Fibroblast of lung (primary cell): ENCODE data around the gene SMC1B. TPM values are rescaled to one million over a fixed set of nuclear protein-coding genes. Genes with fewer than 3 reads are reported as not detected.

ENCODE experiments used
- DNase-seq, 2 donors: peaks; one replicate each; pipeline versions ENCODE4 v3.0.0 to v3.0.0-alpha.2; 2010; ENCODE audit warnings: low read depth in 2 of 2
- H2AFZ ChIP-seq: 2 replicates; pipeline ENCODE4 v1.5.1; 2012; ENCODE audit warnings: low read length, control low read depth, inconsistent platforms
- H3K27ac ChIP-seq: 2 replicates; pipeline ENCODE4 v1.5.1; 2011; ENCODE audit warnings: low read length, control low read depth; ENCODE audit not compliant: insufficient read depth
- H3K27me3 ChIP-seq: 2 replicates; pipeline ENCODE4 v1.5.1; 2011; ENCODE audit warnings: mild to moderate bottlenecking, low read length; ENCODE audit not compliant: control insufficient read depth, insufficient read depth
- H3K36me3 ChIP-seq: 2 replicates; pipeline ENCODE4 v1.5.1; 2011; ENCODE audit warnings: low read length; ENCODE audit not compliant: control insufficient read depth, insufficient read depth
- H3K4me1 ChIP-seq: 2 replicates; pipeline ENCODE4 v1.5.1; 2011; ENCODE audit warnings: low read length; ENCODE audit not compliant: control insufficient read depth, insufficient read depth; ENCODE audit errors: extremely low read depth
- H3K4me2 ChIP-seq: 2 replicates; pipeline ENCODE4 v1.5.1; 2011; ENCODE audit warnings: low read length, control low read depth; ENCODE audit not compliant: insufficient read depth; ENCODE audit errors: extremely low read depth
- H3K4me3 ChIP-seq, 4 experiments: fragments of 200-600 bp in 1 of 4; sonication (generic) in 1 of 4; replicated peaks in 1 of 4; 2 replicates each; pipeline ENCODE4 v1.5.1; 2011 to 2016; ENCODE audit warnings: low read length in 4 of 4, low read depth in 3 of 4, mild to moderate bottlenecking in 3 of 4, control low read depth in 2 of 4, inconsistent platforms in 1 of 4, mixed read lengths in 1 of 4; ENCODE audit not compliant: insufficient read depth in 1 of 4; ENCODE audit errors: control extremely low read depth in 1 of 4
- H3K79me2 ChIP-seq: 2 replicates; pipeline ENCODE4 v1.5.1; 2012; ENCODE audit warnings: mild to moderate bottlenecking, low read length, inconsistent platforms; ENCODE audit not compliant: control insufficient read depth, insufficient read depth
- H3K9ac ChIP-seq: 2 replicates; pipeline ENCODE4 v1.5.1; 2011; ENCODE audit warnings: mild to moderate bottlenecking, low read length, control low read depth; ENCODE audit not compliant: insufficient read depth
- H3K9me3 ChIP-seq: 2 replicates; pipeline ENCODE4 v1.5.1; 2012; ENCODE audit warnings: low read depth, low read length; ENCODE audit not compliant: control insufficient read depth, insufficient read depth
- H4K20me1 ChIP-seq: 2 replicates; pipeline ENCODE4 v1.5.1; 2011; ENCODE audit warnings: low read length; ENCODE audit not compliant: control insufficient read depth, insufficient read depth; ENCODE audit errors: extremely low read depth
- CTCF ChIP-seq, 2 donors: IDR thresholded peaks in 1 of 2; conservative IDR thresholded peaks in 1 of 2; 1 replicate in 1 of 2; 2 replicates in 1 of 2; pipeline ENCODE4 v1.5.1; 2011 to 2012; ENCODE audit warnings: low read length in 2 of 2, control low read depth in 1 of 2, inconsistent platforms in 1 of 2, low read depth in 1 of 2, mild to moderate bottlenecking in 1 of 2
- EZH2 ChIP-seq: IDR thresholded peaks from 2 replicates; pipeline ENCODE4 v1.5.1; 2012; ENCODE audit warnings: low read length, control low read depth, mild to moderate bottlenecking; ENCODE audit errors: missing control alignments
- polyA plus RNA-seq, 2 donors: library from polyadenylated mRNA; depleted of rRNA in 1 of 2; stranded (reverse) in 1 of 2; unstranded in 1 of 2; fragments of >200 nt; gene quantifications; 2 replicates each; pipeline ENCODE4 v1.2.1, GENCODE V29; 2011 to 2012; ENCODE audit warnings: missing spikeins in 1 of 2
- total RNA-seq: library from RNA; depleted of rRNA; stranded (reverse); fragments of >200 nt; gene quantifications from 2 replicates; pipeline ENCODE4 v1.2.1, GENCODE V29; 2014

Gene SMC1B
- total and polyA plus RNA-seq, 2 donors (not counting 1 experiment from before 2014, with no cell fraction given): not detected

GRCh38 chr22:45308957-45309421 lies 104.4 kb downstream of the SMC1B start:
- H4K20me1 ChIP-seq: no peaks in the 10 kb centered on the region
- no peaks in the 10 kb centered on the region for H3K9me3 ChIP-seq
- peaks cover 4% of the 10 kb centered on the region for H3K4me1 ChIP-seq
- peak overlapping the region; percentile 60 for H3K27ac ChIP-seq
- DNase-seq: no peak
- peak overlapping the region; percentile 55 for H3K4me2 ChIP-seq
- peak overlapping the region; percentile 22 to 61 (median 38) for H3K4me3 ChIP-seq
- H3K36me3 ChIP-seq: no peaks in the 10 kb centered on the region
- H2AFZ ChIP-seq: peak overlapping the region; percentile 84
- TF ChIP-seq EZH2 (no peak), CTCF (conservative IDR thresholded peaks at IDR 0.05 in 1 of 2, IDR thresholded peaks at IDR 0.05 in 1 of 2; ENCODE audit: low read depth in 1 of 2, low read length in 2 of 2) (no peak)
- no peaks in the 10 kb centered on the region for H3K27me3 ChIP-seq
- H3K9ac ChIP-seq: peak overlapping the region; percentile 66
- H3K79me2 ChIP-seq: peaks cover 8% of the 10 kb centered on the region

GRCh38 chr22:45308391-45308956 lies 104.9 kb downstream of the SMC1B start:
- no peak for TF ChIP-seq EZH2
- no peak for TF ChIP-seq CTCF (conservative IDR thresholded peaks at IDR 0.05 in 1 of 2, IDR thresholded peaks at IDR 0.05 in 1 of 2; ENCODE audit: low read depth in 1 of 2, low read length in 2 of 2)
- H3K9me3 ChIP-seq: no peaks in the 10 kb centered on the region
- H3K27me3 ChIP-seq: no peaks in the 10 kb centered on the region
- no peak overlapping the region for H2AFZ ChIP-seq
- peaks cover 8% of the 10 kb centered on the region for H3K79me2 ChIP-seq
- no peaks in the 10 kb centered on the region for H3K36me3 ChIP-seq
- H3K4me3 ChIP-seq: no peak overlapping the region
- DNase-seq: no peak
- H3K4me1 ChIP-seq: peaks cover 4% of the 10 kb centered on the region
- H4K20me1 ChIP-seq: no peaks in the 10 kb centered on the region
- no peak overlapping the region for H3K27ac ChIP-seq
- no peak overlapping the region for H3K9ac ChIP-seq
- H3K4me2 ChIP-seq: no peak overlapping the region

GRCh38 chr22:45306139-45306538 lies 107.3 kb downstream of the SMC1B start:
- Histone ChIP-seq H3K36me3 (no peaks in the 10 kb centered on the region), H3K9me3 (no peaks in the 10 kb centered on the region), H3K27ac (no peak overlapping the region), H2AFZ (no peak overlapping the region), H3K4me3 (no peak overlapping the region), H3K4me1 (peaks cover 6% of the 10 kb centered on the region), H3K79me2 (peaks cover 7% of the 10 kb centered on the region), H3K27me3 (no peaks in the 10 kb centered on the region), H3K9ac (no peak overlapping the region), H3K4me2 (no peak overlapping the region), H4K20me1 (no peaks in the 10 kb centered on the region)
- no peak for DNase-seq
- no peak for TF ChIP-seq CTCF (conservative IDR thresholded peaks at IDR 0.05 in 1 of 2, IDR thresholded peaks at IDR 0.05 in 1 of 2; ENCODE audit: low read depth in 1 of 2, low read length in 2 of 2)
- no peak for TF ChIP-seq EZH2
